Spleen (tissue), 3 donors: ENCODE data around the gene FLAD1.
A peak's percentile ranks its signal among the peaks of the same experiment; 100 is the strongest.

Experiments
- POLR2A ChIP-seq, 3 donors: fragments of 450-650 bp; IDR thresholded peaks; one replicate each; pipeline ENCODE4 v1.5.1; 2017; ENCODE audit warnings: antibody characterized with exemption in 3 of 3, mild to moderate bottlenecking in 1 of 3
- POLR2AphosphoS5 ChIP-seq, 3 donors: sonication (generic); formaldehyde crosslinking; IDR thresholded peaks; one replicate each; pipeline ENCODE4 v1.5.1; 2017; ENCODE audit warnings: antibody characterized with exemption in 3 of 3

GRCh38 chr1:154962156-154962749 lies 20.9 kb upstream of the FLAD1 start:
- TF ChIP-seq POLR2A (IDR thresholded peaks at IDR 0.05) (no peak), POLR2AphosphoS5 (IDR thresholded peaks at IDR 0.05) (peak in 1 of 3 donors; percentile 3)
